SU-DHL-6 (cell line): ENCODE results near the gene APCDD1.

Experiments
- H2AFZ ChIP-seq: fragments of 200-600 bp; sonication (generic); 2 replicates; pipeline ENCODE4 v1.6.1; 2014; ENCODE audit warnings: low read depth, mild to moderate bottlenecking, moderate library complexity, mixed read lengths, antibody characterized with exemption, low read length; ENCODE audit not compliant: severe bottlenecking
- H3F3A ChIP-seq: fragments of 200-600 bp; shearing (Covaris generic); 2 replicates; pipeline ENCODE4 v1.6.0; 2016; ENCODE audit warnings: antibody characterized with exemption, mild to moderate bottlenecking; ENCODE audit not compliant: insufficient read depth
- H3K27ac ChIP-seq: fragments of 200-600 bp; sonication (generic); 2 replicates; pipeline ENCODE4 v1.5.1; 2016; ENCODE audit warnings: low read depth, mild to moderate bottlenecking, low read length, moderate library complexity, mixed read lengths
- H3K27me3 ChIP-seq: fragments of 200-600 bp; sonication (generic), shearing (Covaris generic); 2 replicates; pipeline ENCODE4 v1.6.0; 2014; ENCODE audit warnings: mild to moderate bottlenecking, low read length
- H3K36me3 ChIP-seq: fragments of 200-600 bp; sonication (generic); 2 replicates; pipeline ENCODE4 v1.6.1; 2014; ENCODE audit warnings: mild to moderate bottlenecking, low read length, mixed read lengths
- H3K4me2 ChIP-seq: fragments of 300-600, 200-600 bp; shearing (Covaris generic), sonication (generic); 2 replicates; pipeline ENCODE4 v1.6.0; 2014; ENCODE audit warnings: low read length, low read depth, mild to moderate bottlenecking; ENCODE audit not compliant: poor library complexity, severe bottlenecking
- H3K4me3 ChIP-seq: fragments of 200-600 bp; sonication (generic); 2 replicates; pipeline ENCODE4 v1.5.1; 2014; ENCODE audit warnings: antibody characterized with exemption, low read length, mild to moderate bottlenecking, mixed read lengths; ENCODE audit not compliant: insufficient read depth, poor library complexity, severe bottlenecking
- H3K79me2 ChIP-seq: fragments of 200-600 bp; sonication (generic); 2 replicates; pipeline ENCODE4 v1.6.1; 2014; ENCODE audit warnings: mild to moderate bottlenecking, low read length, moderate library complexity; ENCODE audit not compliant: insufficient read depth
- H3K9ac ChIP-seq: fragments of 200-600 bp; sonication (generic); 2 replicates; pipeline ENCODE4 v1.7.0; 2014; ENCODE audit warnings: mild to moderate bottlenecking, low read length
- H3K9me2 ChIP-seq: fragments of 200-600 bp; sonication (generic); replicated peaks from 2 replicates; pipeline ENCODE4 v1.6.1; 2014; ENCODE audit warnings: low read length; ENCODE audit not compliant: insufficient read depth
- H3K9me3 ChIP-seq: fragments of 200-600 bp; sonication (generic); 2 replicates; pipeline ENCODE4 v1.6.1; 2014; ENCODE audit warnings: low read length, mixed read lengths; ENCODE audit not compliant: insufficient read depth
- H4K20me1 ChIP-seq: fragments of 200-600 bp; sonication (generic); 2 replicates; pipeline ENCODE4 v1.6.1; 2014; ENCODE audit warnings: low read depth, mild to moderate bottlenecking, antibody characterized with exemption, low read length, moderate library complexity, mixed read lengths
- EZH2phosphoT487 ChIP-seq: fragments of 200-600 bp; sonication (generic), shearing (Covaris generic); conservative IDR thresholded peaks from 2 replicates; pipeline ENCODE4 v1.6.1; 2018; ENCODE audit warnings: mild to moderate bottlenecking, antibody characterized with exemption, low read length, moderate library complexity, mixed read lengths
- TF ChIP-seq, protein P1 (sequence below): fragments of 200-600 bp; sonication (generic); IDR thresholded peaks from one replicate; pipeline ENCODE4 v1.5.1; 2017; ENCODE audit warnings: antibody characterized with exemption, mild to moderate bottlenecking, low read length, moderate library complexity; ENCODE audit not compliant: insufficient read depth, poor library complexity, severe bottlenecking

APCDD1 gene

DNA sequence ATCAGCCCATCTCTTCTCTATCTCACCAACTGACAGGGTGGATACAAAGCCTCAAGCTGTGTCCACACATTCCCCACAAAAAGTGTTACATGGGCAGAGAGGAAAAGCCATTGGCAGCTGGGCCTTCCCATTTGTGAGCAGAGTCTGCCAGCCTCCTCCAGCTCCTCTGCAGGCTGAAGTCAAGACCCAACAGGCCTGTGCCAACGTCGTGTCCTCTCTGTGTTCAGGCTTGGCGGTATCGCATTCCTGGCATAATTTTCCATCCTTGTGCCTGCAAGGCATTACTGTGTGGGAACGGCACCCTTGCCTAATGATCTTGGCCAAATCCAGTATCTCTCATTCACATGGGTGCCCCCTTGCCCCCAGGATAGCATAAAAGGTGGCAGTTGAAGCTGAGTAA, 41.5 kb upstream of the APCDD1 start:
- Histone ChIP-seq H3K4me3 (no peak overlapping the region), H3F3A (no peaks in the 10 kb centered on the region), H3K27me3 (no peaks in the 10 kb centered on the region), H3K27ac (no peak overlapping the region), H3K9ac (no peak overlapping the region), H3K9me3 (no peaks in the 10 kb centered on the region), H3K4me2 (no peak overlapping the region), H3K9me2 (no peaks in the 10 kb centered on the region), H3K79me2 (no peaks in the 10 kb centered on the region), H4K20me1 (no peaks in the 10 kb centered on the region), H3K36me3 (no peaks in the 10 kb centered on the region), H2AFZ (no peak overlapping the region)
- TF ChIP-seq EZH2phosphoT487, result no peak
- TF ChIP-seq, protein P1, sequence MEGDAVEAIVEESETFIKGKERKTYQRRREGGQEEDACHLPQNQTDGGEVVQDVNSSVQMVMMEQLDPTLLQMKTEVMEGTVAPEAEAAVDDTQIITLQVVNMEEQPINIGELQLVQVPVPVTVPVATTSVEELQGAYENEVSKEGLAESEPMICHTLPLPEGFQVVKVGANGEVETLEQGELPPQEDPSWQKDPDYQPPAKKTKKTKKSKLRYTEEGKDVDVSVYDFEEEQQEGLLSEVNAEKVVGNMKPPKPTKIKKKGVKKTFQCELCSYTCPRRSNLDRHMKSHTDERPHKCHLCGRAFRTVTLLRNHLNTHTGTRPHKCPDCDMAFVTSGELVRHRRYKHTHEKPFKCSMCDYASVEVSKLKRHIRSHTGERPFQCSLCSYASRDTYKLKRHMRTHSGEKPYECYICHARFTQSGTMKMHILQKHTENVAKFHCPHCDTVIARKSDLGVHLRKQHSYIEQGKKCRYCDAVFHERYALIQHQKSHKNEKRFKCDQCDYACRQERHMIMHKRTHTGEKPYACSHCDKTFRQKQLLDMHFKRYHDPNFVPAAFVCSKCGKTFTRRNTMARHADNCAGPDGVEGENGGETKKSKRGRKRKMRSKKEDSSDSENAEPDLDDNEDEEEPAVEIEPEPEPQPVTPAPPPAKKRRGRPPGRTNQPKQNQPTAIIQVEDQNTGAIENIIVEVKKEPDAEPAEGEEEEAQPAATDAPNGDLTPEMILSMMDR, result no peak

DNA sequence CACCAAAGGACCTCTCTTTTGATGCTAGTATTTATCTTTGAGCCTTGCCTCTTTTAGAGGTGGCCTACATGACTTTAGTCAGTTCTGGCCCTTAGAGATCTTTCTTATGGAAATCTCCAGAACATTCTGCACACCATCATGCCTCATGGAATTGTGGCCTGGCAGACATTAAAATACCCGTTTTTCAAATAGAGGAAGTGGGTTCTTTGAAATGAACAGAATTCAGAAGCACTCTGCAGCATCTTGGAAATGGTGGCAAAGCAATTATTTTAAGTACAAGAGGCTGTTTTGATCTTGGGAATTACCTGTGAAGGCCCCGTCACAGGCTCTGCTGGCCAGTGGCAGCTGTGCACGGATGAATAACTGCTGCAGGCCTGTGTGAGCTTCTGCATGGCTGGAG, 40.7 kb upstream of the APCDD1 start:
- no peaks in the 10 kb centered on the region for H3K9me3 ChIP-seq
- H3F3A ChIP-seq, result no peaks in the 10 kb centered on the region
- TF ChIP-seq EZH2phosphoT487, result no peak
- TF ChIP-seq, protein P1, result no peak
- no peak overlapping the region for H2AFZ ChIP-seq
- H3K27me3 ChIP-seq, result no peaks in the 10 kb centered on the region
- H3K4me2 ChIP-seq, result no peak overlapping the region
- H3K27ac ChIP-seq, result no peak overlapping the region
- no peaks in the 10 kb centered on the region for H3K79me2 ChIP-seq
- no peaks in the 10 kb centered on the region for H3K9me2 ChIP-seq
- H3K4me3 ChIP-seq, result no peak overlapping the region
- no peaks in the 10 kb centered on the region for H3K36me3 ChIP-seq
- H4K20me1 ChIP-seq, result no peaks in the 10 kb centered on the region
- H3K9ac ChIP-seq, result no peak overlapping the region

DNA sequence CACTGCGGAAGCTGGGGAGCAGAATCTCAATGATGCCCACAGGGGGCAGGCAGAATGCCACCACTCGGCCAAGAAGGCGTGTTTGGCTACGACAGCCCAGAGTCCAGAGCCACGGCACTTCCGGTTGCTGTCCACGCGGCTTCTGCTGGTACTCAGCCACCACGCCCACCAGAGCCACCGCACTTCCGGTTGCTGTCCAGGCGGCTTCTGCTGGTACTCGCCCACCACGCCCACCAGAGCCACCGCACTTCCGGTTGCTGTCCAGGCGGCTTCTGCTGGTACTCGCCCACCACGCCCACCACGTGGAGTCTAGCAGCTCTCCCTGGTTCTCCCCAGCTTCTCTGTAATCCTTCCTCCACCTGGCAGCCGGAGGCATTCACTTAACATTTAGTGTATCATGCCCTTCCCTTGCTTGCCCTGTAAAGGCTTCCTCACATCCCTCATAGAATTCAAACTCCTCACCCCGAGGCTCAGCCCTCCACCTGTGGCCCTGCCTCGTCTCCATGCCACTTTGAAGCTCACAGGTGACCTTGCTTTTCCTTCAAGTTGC, 40.1 kb upstream of the APCDD1 start:
- Histone ChIP-seq H3K79me2 (no peaks in the 10 kb centered on the region), H3K4me3 (no peak overlapping the region), H3K9ac (no peak overlapping the region), H3K27ac (no peak overlapping the region), H3K36me3 (no peaks in the 10 kb centered on the region), H3K9me3 (no peaks in the 10 kb centered on the region), H4K20me1 (no peaks in the 10 kb centered on the region), H3K9me2 (no peaks in the 10 kb centered on the region), H3K27me3 (no peaks in the 10 kb centered on the region), H3K4me2 (no peak overlapping the region), H2AFZ (no peak overlapping the region), H3F3A (no peaks in the 10 kb centered on the region)
- TF ChIP-seq, protein P1, result no peak
- no peak for TF ChIP-seq EZH2phosphoT487
